GM12878 (cell line): ENCODE results near the gene GSG1L2. TPM values are rescaled to one million over a fixed set of nuclear protein-coding genes. Genes with fewer than 3 reads are reported as not detected.

Experiments
- ATAC-seq: fragments of 200-7000 bp; cut with Tn5 transposase; 3 replicates; pipeline ENCODE4 v1.9.1; 2020; ENCODE audit warnings: mild to moderate bottlenecking, moderate library complexity
- BruUV-seq: library from RNA; stranded (reverse); fragments of 400-500 nt; replicated peaks from 2 replicates; lab custom pipeline; 2021; lab: Mats Ljungman, UMichigan
- CTCF ChIA-PET: fragments of 300-600 bp; sonication (Branson Sonifier 250); formaldehyde crosslinking; extraction: SDS; loops from one replicate; lab custom pipeline; 2021; ENCODE audit warnings: inconsistent platforms; lab: Yijun Ruan, JAX
- POLR2A ChIA-PET: fragments of 350-600 bp; formaldehyde crosslinking; extraction: SDS; loops from one replicate; lab custom pipeline; 2021; ENCODE audit warnings: inconsistent platforms; lab: Charles Lee
- RAD21 ChIA-PET: fragments of 300-600 bp; sonication (Branson Sonifier 250); formaldehyde crosslinking; loops from one replicate; lab custom pipeline; 2023; ENCODE audit warnings: antibody characterized with exemption; ENCODE audit not compliant: unreplicated experiment; lab: Charles Lee
- SMC1A ChIA-PET: fragments of 300-600 bp; sonication (Branson Sonifier 250); formaldehyde crosslinking; loops from one replicate; lab custom pipeline; 2023; ENCODE audit not compliant: unreplicated experiment, uncharacterized antibody; lab: Charles Lee
- DNase-seq: peaks from one replicate; pipeline ENCODE4 v3.0.0-alpha.2; 2011; ENCODE audit warnings: low read depth, low spot score
- FAIRE-seq: peaks from 3 replicates; lab custom pipeline; 2011; peaks lifted over from hg19 to GRCh38; lab: Jason Lieb, UNC
- H2AFZ ChIP-seq: 2 replicates; pipeline ENCODE4 v1.6.0; 2011; ENCODE audit warnings: low read depth, low read length, control low read depth; ENCODE audit not compliant: control insufficient read depth
- H3K27ac ChIP-seq: 2 replicates; pipeline ENCODE4 v1.5.1; 2011; ENCODE audit warnings: control low read depth; ENCODE audit not compliant: control insufficient read depth, insufficient read depth
- H3K27me3 ChIP-seq, 2 experiments: replicated peaks in 1 of 2; 2 replicates each; pipeline versions ENCODE4 v1.6.0 to v1.6.1; 2011; ENCODE audit warnings: low read length in 1 of 2; ENCODE audit not compliant: control insufficient read depth in 2 of 2, insufficient read depth in 2 of 2
- H3K36me3 ChIP-seq, 2 experiments: 2 replicates each; pipeline ENCODE4 v1.5.1; 2011; ENCODE audit warnings: low read length in 1 of 2; ENCODE audit not compliant: control insufficient read depth in 2 of 2, insufficient read depth in 2 of 2
- H3K4me1 ChIP-seq: 2 replicates; pipeline ENCODE4 v1.6.1; 2011; ENCODE audit warnings: mild to moderate bottlenecking, low read length, moderate library complexity, mixed read lengths; ENCODE audit not compliant: control insufficient read depth, insufficient read depth
- H3K4me2 ChIP-seq: 2 replicates; pipeline ENCODE4 v1.6.0; 2011; ENCODE audit warnings: control low read depth; ENCODE audit not compliant: control insufficient read depth, insufficient read depth
- H3K4me3 ChIP-seq: fragments of 200-600 bp; sonication (generic); 2 replicates; pipeline ENCODE4 v1.5.1; 2016
- H3K79me2 ChIP-seq: 2 replicates; pipeline ENCODE4 v1.6.0; 2011; ENCODE audit warnings: low read length; ENCODE audit not compliant: control insufficient read depth, insufficient read depth
- H3K9ac ChIP-seq: 2 replicates; pipeline ENCODE4 v1.8.0; 2011; ENCODE audit warnings: low read length, control low read depth, mixed read lengths; ENCODE audit not compliant: control insufficient read depth, insufficient read depth
- H3K9me3 ChIP-seq: replicated peaks from 3 replicates; pipeline ENCODE4 v1.5.1; 2011; ENCODE audit warnings: mild to moderate bottlenecking, low read length; ENCODE audit not compliant: control insufficient read depth, insufficient read depth
- H4K20me1 ChIP-seq: 2 replicates; pipeline ENCODE4 v1.6.0; 2011; ENCODE audit not compliant: control insufficient read depth, insufficient read depth
- ATF3 ChIP-seq: IDR thresholded peaks from 2 replicates; pipeline ENCODE4 v1.6.1; 2011; ENCODE audit warnings: low read depth, mild to moderate bottlenecking, low read length, moderate library complexity, borderline replicate concordance; ENCODE audit errors: extremely low read depth
- ATF7 ChIP-seq: fragments of 450-650 bp; IDR thresholded peaks from 2 replicates; pipeline ENCODE4 v1.6.1; 2016; ENCODE audit warnings: low read depth, mild to moderate bottlenecking
- CBFB ChIP-seq: IDR thresholded peaks from 2 replicates; pipeline ENCODE4 v1.6.1; 2016; ENCODE audit warnings: antibody characterized with exemption, low read depth
- CHD2 ChIP-seq: IDR thresholded peaks from 2 replicates; pipeline ENCODE4 v1.6.1; 2011; ENCODE audit warnings: low read depth, low read length, improper control_type of control experiment, borderline replicate concordance
- CHD4 ChIP-seq: fragments of 200-600 bp; sonication (generic); IDR thresholded peaks from 2 replicates; pipeline ENCODE4 v1.6.1; 2016; ENCODE audit warnings: mild to moderate bottlenecking
- EP300 ChIP-seq, 2 experiments: fragments of 150-350 bp in 1 of 2; IDR thresholded peaks; 2 replicates each; pipeline ENCODE4 v1.6.1; 2011 to 2012; ENCODE audit warnings: low read depth in 2 of 2, low read length in 2 of 2, borderline replicate concordance in 1 of 2, improper control_type of control experiment in 1 of 2, inconsistent platforms in 1 of 2; ENCODE audit not compliant: control insufficient read depth in 1 of 2
- FOXK2 ChIP-seq: fragments of 450-650 bp; IDR thresholded peaks from 2 replicates; pipeline ENCODE4 v1.6.1; 2017; ENCODE audit warnings: mild to moderate bottlenecking, moderate library complexity
- HDAC2 ChIP-seq: fragments of 200-600 bp; sonication (generic); IDR thresholded peaks from 2 replicates; pipeline ENCODE4 v1.6.1; 2017
- KDM1A ChIP-seq: fragments of 200-600 bp; sonication (generic); IDR thresholded peaks from 2 replicates; pipeline ENCODE4 v1.6.1; 2016; ENCODE audit warnings: borderline replicate concordance
- MAX ChIP-seq: IDR thresholded peaks from 2 replicates; pipeline ENCODE4 v1.6.1; 2012; ENCODE audit warnings: low read depth, low read length, improper control_type of control experiment
- NBN ChIP-seq: fragments of 450-650 bp; IDR thresholded peaks from 2 replicates; pipeline ENCODE4 v1.6.1; 2016
- NR2F1 ChIP-seq: fragments of 450-650 bp; conservative IDR thresholded peaks from 2 replicates; pipeline ENCODE4 v1.6.1; 2017; ENCODE audit warnings: mild to moderate bottlenecking
- RB1 ChIP-seq: fragments of 450-650 bp; formaldehyde crosslinking; IDR thresholded peaks from 2 replicates; pipeline ENCODE4 v1.6.1; 2017; ENCODE audit warnings: mild to moderate bottlenecking, borderline replicate concordance
- RFX5 ChIP-seq: IDR thresholded peaks from 2 replicates; pipeline ENCODE4 v1.6.1; 2011; ENCODE audit warnings: low read depth, low read length, improper control_type of control experiment
- RUNX3 ChIP-seq: IDR thresholded peaks from 2 replicates; pipeline ENCODE4 v1.6.1; 2012; ENCODE audit warnings: low read length, inconsistent platforms
- SUPT20H ChIP-seq: IDR thresholded peaks from 2 replicates; pipeline ENCODE4 v1.6.1; 2011; ENCODE audit warnings: low read depth, mild to moderate bottlenecking, low read length, moderate library complexity, borderline replicate concordance; ENCODE audit not compliant: control insufficient read depth
- WRNIP1 ChIP-seq: IDR thresholded peaks from 2 replicates; pipeline ENCODE4 v1.6.1; 2011; ENCODE audit warnings: low read depth, low read length, improper control_type of control experiment, borderline replicate concordance
- YY1 ChIP-seq: IDR thresholded peaks from 2 replicates; pipeline ENCODE4 v1.6.1; 2011; ENCODE audit warnings: low read depth, mild to moderate bottlenecking, low read length
- ZNF24 ChIP-seq: fragments of 450-650 bp; IDR thresholded peaks from 2 replicates; pipeline ENCODE4 v1.6.1; 2017; ENCODE audit warnings: antibody characterized with exemption, mild to moderate bottlenecking
- ZNF274 ChIP-seq: IDR thresholded peaks from one replicate; pipeline ENCODE4 v1.8.0; 2011; ENCODE audit not compliant: insufficient read length, insufficient read depth
- ZNF622 ChIP-seq: fragments of 450-650 bp; IDR thresholded peaks from 2 replicates; pipeline ENCODE4 v1.6.1; 2017; ENCODE audit warnings: mild to moderate bottlenecking, inconsistent platforms
- WGBS: methylation state at CpG from one replicate; pipeline ENCODE4 v1.1.6; 2016; ENCODE audit warnings: low lambda C conversion rate; ENCODE audit not compliant: insufficient replicate concordance, insufficient coverage; ENCODE audit errors: missing lambda C conversion rate; 5-methylcytosine and 5-hydroxymethylcytosine counted together
- in situ Hi-C: fragments of 300-500 bp; cut with MboI; formaldehyde crosslinking; loops from 9 replicates; pipeline ENCODE4 v1.14.3; 2018; ENCODE audit warnings: mixed read lengths
- intact Hi-C: fragments of 100-400 bp; cut with micrococcal nuclease; formaldehyde crosslinking; loops from one replicate; pipeline ENCODE4 v1.14.2; 2022; ENCODE audit not compliant: unreplicated experiment
- polyA plus RNA-seq, 11 experiments: library from polyadenylated mRNA; depleted of rRNA in 4 of 11; unstranded in 6 of 11; stranded (reverse) in 5 of 11; fragments of >200 nt; fragmentation: Nextera tagmentation in 4 of 11; fragmentation: Illumina TruSeq in 1 of 11; extraction: Ambion mirVana in 4 of 11; extraction: Trizol in 1 of 11; gene quantifications; 1 replicate in 1 of 11; 2 replicates in 10 of 11; pipeline versions ENCODE4 v1.2.1 to v1.2.3, GENCODE V29; 2011 to 2016; ENCODE audit warnings: inconsistent platforms in 2 of 11, missing spikeins in 2 of 11, low read depth in 1 of 11
- total RNA-seq, 4 experiments: library from RNA; depleted of rRNA in 3 of 4; stranded (reverse); fragments of >200 nt in 3 of 4; fragmentation: Illumina TruSeq in 1 of 4; extraction: Trizol in 1 of 4; gene quantifications; 2 replicates each; pipeline versions ENCODE4 v1.2.1 to v1.2.3, GENCODE V29; 2013 to 2021

Gene GSG1L2
- total and polyA plus RNA-seq, 10 of the 15 experiments (the other 5 are each of a cell fraction or from before 2014, with no cell fraction given), result not detected

- CTCF ChIA-PET, result no interaction called here
- POLR2A ChIA-PET, result no interaction called here
- BruUV-seq, result no TSS peak
- TF ChIP-seq WRNIP1, result no peak
- no peak for TF ChIP-seq ZNF24
- no peak for TF ChIP-seq CBFB
- TF ChIP-seq NBN, result no peak
- TF ChIP-seq RFX5, result no peak
- no peak for TF ChIP-seq ATF7
- SMC1A ChIA-PET, result no interaction called here
- H3K79me2 ChIP-seq, result no peaks in the 10 kb centered on the region
- FAIRE-seq (no peak), ATAC-seq (no peak), DNase-seq (no peak)
- RAD21 ChIA-PET, result no interaction called here
- no peak overlapping the region for H3K4me2 ChIP-seq
- H3K27ac ChIP-seq, result no peak overlapping the region
- H3K36me3 ChIP-seq, result no peaks in the 10 kb centered on the region
- H3K9me3 ChIP-seq, result no peaks in the 10 kb centered on the region; the same call in 2 of the 3 replicates
- in situ Hi-C loops, result no loop called here
- intact Hi-C loops, result no loop called here
- H3K9ac ChIP-seq, result no peak overlapping the region
- WGBS, result 45% methylated on average over 7 of the region's 7 CpGs
- no peak overlapping the region for H3K4me3 ChIP-seq
- H3K4me1 ChIP-seq, result no peaks in the 10 kb centered on the region
- no peaks in the 10 kb centered on the region for H3K27me3 ChIP-seq
- H4K20me1 ChIP-seq, result no peaks in the 10 kb centered on the region
- no peak overlapping the region for H2AFZ ChIP-seq
Observed at GRCh38 chr17:9860851-9861250, 39.0 kb upstream of the GSG1L2 start.

DNA sequence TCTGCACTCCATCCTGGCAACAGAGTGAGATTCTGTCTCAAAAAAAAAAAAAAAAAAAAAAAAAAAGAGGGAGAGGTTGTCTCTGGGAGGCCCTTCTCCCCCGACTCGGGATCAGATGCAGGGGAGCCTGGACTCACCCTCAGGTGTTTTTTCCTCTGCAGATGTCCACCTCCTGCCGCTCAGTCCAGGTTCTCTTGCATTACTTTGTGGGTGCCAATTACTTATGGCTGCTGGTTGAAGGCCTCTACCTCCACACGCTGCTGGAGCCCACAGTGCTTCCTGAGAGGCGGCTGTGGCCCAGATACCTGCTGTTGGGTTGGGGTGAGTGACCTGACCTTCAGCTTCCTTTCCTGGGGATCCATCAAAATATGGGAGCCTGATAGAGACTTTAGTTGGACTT, 37.9 kb upstream of the GSG1L2 start:
- Histone ChIP-seq H3K4me2 (no peak overlapping the region), H3K4me1 (no peaks in the 10 kb centered on the region), H2AFZ (no peak overlapping the region), H3K9ac (no peak overlapping the region), H3K36me3 (no peaks in the 10 kb centered on the region), H4K20me1 (no peaks in the 10 kb centered on the region), H3K27ac (no peak overlapping the region), H3K9me3 (no peaks in the 10 kb centered on the region; the same call in 2 of the 3 replicates), H3K4me3 (no peak overlapping the region), H3K79me2 (no peaks in the 10 kb centered on the region), H3K27me3 (no peaks in the 10 kb centered on the region)
- no TSS peak for BruUV-seq
- SMC1A ChIA-PET, result no interaction called here
- no peak for TF ChIP-seq ZNF24
- TF ChIP-seq YY1, result no peak
- TF ChIP-seq KDM1A, result no peak
- no peak for TF ChIP-seq ZNF622
- no peak for TF ChIP-seq NR2F1
- no peak for TF ChIP-seq CHD2
- TF ChIP-seq FOXK2, result no peak
- no peak for TF ChIP-seq SUPT20H
- TF ChIP-seq HDAC2, result no peak
- TF ChIP-seq CHD4, result no peak
- TF ChIP-seq ATF3, result no peak
- no peak for TF ChIP-seq MAX
- no peak for TF ChIP-seq EP300 (IDR thresholded peaks at IDR 0.05; ENCODE audit: borderline replicate concordance in 1 of 2, control insufficient read depth in 1 of 2, low read depth in 2 of 2, low read length in 2 of 2)
- no peak for TF ChIP-seq RB1
- no peak for TF ChIP-seq RUNX3
- TF ChIP-seq ZNF274, result no peak
- intact Hi-C loops (no loop called here), in situ Hi-C loops (loop anchor here (5.0 kb wide), 1 partner anchor 33 kb away; no protein-coding TSS in a partner anchor)
- DNase-seq (no peak), ATAC-seq (no peak), FAIRE-seq (no peak)
- POLR2A ChIA-PET, result no interaction called here
- CTCF ChIA-PET, result no interaction called here
- RAD21 ChIA-PET, result no interaction called here
- 11% methylated on average over 5 of the region's 5 CpGs for WGBS
